Vagina (tissue), 2 donors: ENCODE data around the gene SLC4A11. TPM values are rescaled to one million over a fixed set of nuclear protein-coding genes. Genes with fewer than 3 reads are reported as not detected.
A peak's percentile ranks its signal among the peaks of the same experiment; 100 is the strongest.

Experiments
- DNase-seq, 2 donors: peaks; one replicate each; pipeline ENCODE4 v3.0.0-alpha.2; 2017; ENCODE audit errors: extremely low spot score in 2 of 2
- H3K27ac ChIP-seq: fragments of 200-600 bp; sonication (generic); one replicate; pipeline ENCODE4 v1.5.1; 2019
- H3K27me3 ChIP-seq: fragments of 200-600 bp; sonication (generic); one replicate; pipeline ENCODE4 v1.5.1; 2019
- H3K36me3 ChIP-seq, 2 donors: fragments of 200-600 bp; sonication (generic); one replicate each; pipeline ENCODE4 v1.5.1; 2017 to 2019
- H3K4me1 ChIP-seq: fragments of 200-600 bp; sonication (generic); one replicate; pipeline ENCODE4 v1.5.1; 2019
- H3K4me3 ChIP-seq, 2 donors: fragments of 200-600 bp; sonication (generic); 1 replicate in 1 of 2; 2 replicates in 1 of 2; pipeline ENCODE4 v1.5.1; 2016 to 2019
- H3K9me3 ChIP-seq: fragments of 200-600 bp; sonication (generic); one replicate; pipeline ENCODE4 v1.5.1; 2019
- CTCF ChIP-seq, 3 experiments: fragments of 450-650 bp in 2 of 3; fragments of 200-600 bp in 1 of 3; sonication (generic) in 1 of 3; IDR thresholded peaks; one replicate each; pipeline ENCODE4 v1.5.1; 2017 to 2019; ENCODE audit warnings: antibody characterized with exemption in 3 of 3, mild to moderate bottlenecking in 2 of 3, moderate library complexity in 2 of 3
- POLR2A ChIP-seq, 2 donors: fragments of 450-650 bp; IDR thresholded peaks; one replicate each; pipeline ENCODE4 v1.6.1; 2017; ENCODE audit warnings: antibody characterized with exemption in 2 of 2, mild to moderate bottlenecking in 2 of 2, moderate library complexity in 2 of 2
- POLR2AphosphoS5 ChIP-seq, 2 donors: sonication (generic); formaldehyde crosslinking; IDR thresholded peaks; one replicate each; pipeline ENCODE4 v1.9.0; 2017; ENCODE audit warnings: antibody characterized with exemption in 2 of 2, mild to moderate bottlenecking in 2 of 2, low read depth in 1 of 2; ENCODE audit not compliant: insufficient read depth in 1 of 2
- intact Hi-C: fragments of 100-400 bp; cut with DNase I; formaldehyde crosslinking; loops from one replicate; pipeline ENCODE4 v1.15.1; 2023
- total RNA-seq: library from RNA; depleted of rRNA; stranded (reverse); fragments of >200 nt; gene quantifications from one replicate; pipeline ENCODE4 v1.2.3, GENCODE V29; 2016

SLC4A11 gene
- total RNA-seq, 1 donor from 2014 or later: 4.9 TPM

DNA sequence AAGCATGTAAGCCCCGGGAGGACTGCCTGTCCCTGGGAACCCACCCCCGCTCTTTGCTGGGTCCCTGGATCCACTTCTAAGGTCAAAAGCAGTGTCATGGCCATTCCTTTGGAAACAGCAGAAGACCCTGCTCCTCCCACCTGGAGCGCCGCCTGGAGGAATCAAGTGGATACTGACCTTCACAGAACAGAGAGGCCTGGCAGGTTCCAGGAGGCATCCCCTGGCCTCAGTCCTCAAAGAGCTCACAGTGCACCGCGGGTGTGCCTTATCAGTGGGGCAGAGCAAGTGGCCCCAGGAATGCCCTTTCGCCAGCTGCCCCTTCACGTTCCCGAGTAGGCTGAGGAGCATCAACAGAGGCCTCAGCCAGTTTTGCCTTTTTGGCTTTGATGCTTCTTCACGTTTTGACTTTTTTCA lies 11.1 kb upstream of the SLC4A11 start:
- DNase-seq: no peak
- no peaks in the 10 kb centered on the region for H3K27me3 ChIP-seq
- TF ChIP-seq CTCF (IDR thresholded peaks at IDR 0.05) (no peak), POLR2A (IDR thresholded peaks at IDR 0.05) (no peak)
- peaks cover 0 to 32% of the 10 kb centered on the region in 2 donors for H3K36me3 ChIP-seq
- intact Hi-C loops: no loop called here
- H3K4me1 ChIP-seq: peaks cover 14% of the 10 kb centered on the region
- no peak overlapping the region for H3K4me3 ChIP-seq
- no peaks in the 10 kb centered on the region for H3K9me3 ChIP-seq
- no peak overlapping the region for H3K27ac ChIP-seq

- Histone ChIP-seq H3K9me3 (no peaks in the 10 kb centered on the region), H3K27me3 (no peaks in the 10 kb centered on the region), H3K4me3 (peak overlapping the region; percentile 2 to 31), H3K27ac (no peak overlapping the region), H3K36me3 (peaks cover 0 to 21% of the 10 kb centered on the region in 2 donors), H3K4me1 (peaks cover 14% of the 10 kb centered on the region)
- DNase-seq: no peak
- TF ChIP-seq POLR2A (IDR thresholded peaks at IDR 0.05) (no peak), POLR2AphosphoS5 (IDR thresholded peaks at IDR 0.05; ENCODE audit: insufficient read depth in 1 of 2, low read depth in 1 of 2) (no peak), CTCF (IDR thresholded peaks at IDR 0.05) (no peak)
- intact Hi-C loops: no loop called here
Measured at GRCh38 chr20:3248993-3249347, 10.0 kb upstream of the SLC4A11 start.

DNA sequence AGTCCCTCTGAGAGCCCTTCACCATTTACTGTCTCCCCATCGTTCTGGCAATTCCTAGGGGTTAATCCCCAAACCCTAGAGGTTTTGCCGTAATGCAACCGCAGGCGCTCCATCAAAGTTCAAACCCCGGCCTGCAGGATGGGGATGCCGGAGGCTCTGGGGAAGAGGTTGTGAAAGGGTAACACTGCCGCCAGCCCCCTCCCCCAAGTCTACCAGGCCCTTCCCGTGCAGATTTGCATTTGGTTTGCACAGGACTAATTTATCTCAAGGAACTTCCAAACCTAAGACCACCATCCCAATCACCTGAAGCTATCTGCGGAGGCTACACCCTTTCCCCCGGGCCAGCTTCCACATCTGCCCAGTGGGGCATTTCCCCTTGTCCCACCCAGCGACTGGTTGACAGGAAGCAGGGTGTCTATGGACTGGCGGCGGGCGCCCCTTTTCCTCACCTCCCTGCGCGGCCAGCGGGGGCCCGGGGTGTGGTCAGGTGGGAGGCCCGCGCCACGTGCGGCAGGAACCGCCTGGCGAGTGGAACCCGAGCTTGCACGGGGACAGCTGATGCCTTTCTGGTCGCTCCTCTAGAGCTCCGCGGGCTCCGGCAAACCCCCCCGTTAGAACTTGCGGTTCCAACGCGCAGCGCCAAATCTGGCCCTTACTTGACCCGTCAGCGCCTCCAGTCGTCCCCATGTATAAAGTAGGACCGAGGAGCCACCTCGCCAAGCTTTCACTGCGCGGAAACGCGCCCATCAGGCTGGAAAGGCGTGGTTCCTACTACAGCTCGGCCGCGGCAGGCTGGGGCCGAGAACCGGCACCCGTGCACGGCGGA lies 9.4 kb upstream of the SLC4A11 start:
- Histone ChIP-seq H3K4me1 (peaks cover 14% of the 10 kb centered on the region), H3K27ac (no peak overlapping the region), H3K9me3 (no peaks in the 10 kb centered on the region), H3K27me3 (no peaks in the 10 kb centered on the region), H3K36me3 (peaks cover 0 to 15% of the 10 kb centered on the region in 2 donors), H3K4me3 (peak overlapping the region; percentile 2 to 31)
- intact Hi-C loops: no loop called here
- TF ChIP-seq CTCF (IDR thresholded peaks at IDR 0.05): no peak
- TF ChIP-seq POLR2A (IDR thresholded peaks at IDR 0.05): no peak
- peak in 1 of 2 donors; percentile 31 for TF ChIP-seq POLR2AphosphoS5 (IDR thresholded peaks at IDR 0.05; ENCODE audit: insufficient read depth in 1 of 2, low read depth in 1 of 2)
- DNase-seq: no peak

DNA sequence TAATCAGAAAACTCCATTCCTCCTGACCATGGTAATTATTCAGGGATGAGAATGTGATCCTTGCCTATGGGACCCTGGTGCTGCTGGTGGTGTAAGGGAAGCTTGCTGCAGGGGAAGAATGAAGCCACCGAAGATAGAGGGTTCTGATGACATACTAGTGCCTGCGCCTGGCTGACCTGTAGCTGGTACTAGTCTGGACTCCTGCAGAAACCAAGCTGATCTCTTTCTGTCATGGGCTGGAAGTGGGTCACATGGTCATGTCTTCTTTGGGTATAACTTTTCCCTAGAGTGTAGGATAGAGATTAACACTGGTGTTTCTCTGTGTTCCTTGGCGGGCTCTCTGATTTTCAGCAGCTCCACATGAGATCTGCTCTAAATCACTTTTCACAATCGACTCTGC lies 8.6 kb upstream of the SLC4A11 start:
- Histone ChIP-seq H3K4me1 (peaks cover 14% of the 10 kb centered on the region), H3K27ac (no peak overlapping the region), H3K4me3 (no peak overlapping the region), H3K36me3 (peaks cover 0 to 9% of the 10 kb centered on the region in 2 donors), H3K9me3 (no peaks in the 10 kb centered on the region), H3K27me3 (no peaks in the 10 kb centered on the region)
- DNase-seq: no peak
- no peak for TF ChIP-seq POLR2A (IDR thresholded peaks at IDR 0.05)
- TF ChIP-seq POLR2AphosphoS5 (IDR thresholded peaks at IDR 0.05; ENCODE audit: insufficient read depth in 1 of 2, low read depth in 1 of 2): no peak
- no peak for TF ChIP-seq CTCF (IDR thresholded peaks at IDR 0.05)
- intact Hi-C loops: no loop called here

DNA sequence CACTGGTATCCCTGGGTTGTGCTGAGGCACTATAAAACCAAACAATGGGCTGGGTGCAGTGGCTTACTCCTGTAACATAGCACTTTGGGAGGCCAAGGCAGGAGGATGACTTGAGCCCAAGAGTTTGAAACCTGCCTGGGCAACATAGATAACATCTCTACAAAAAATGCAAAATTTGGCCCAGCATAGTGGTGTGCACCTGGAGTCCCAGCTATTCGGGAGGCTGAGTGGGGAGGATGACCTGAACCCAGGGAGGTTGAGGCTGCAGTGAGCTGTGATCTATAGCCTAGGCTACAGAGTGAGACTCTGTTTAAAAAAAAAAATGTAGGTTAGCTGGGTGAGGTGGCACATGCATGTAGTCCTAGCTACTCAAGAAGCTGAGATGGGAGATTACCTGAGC lies 7.7 kb upstream of the SLC4A11 start:
- no peak for DNase-seq
- no peak for TF ChIP-seq POLR2AphosphoS5 (IDR thresholded peaks at IDR 0.05; ENCODE audit: insufficient read depth in 1 of 2, low read depth in 1 of 2)
- TF ChIP-seq CTCF (IDR thresholded peaks at IDR 0.05): no peak
- no peak for TF ChIP-seq POLR2A (IDR thresholded peaks at IDR 0.05)
- no peak overlapping the region for H3K27ac ChIP-seq
- no peaks in the 10 kb centered on the region for H3K9me3 ChIP-seq
- no peaks in the 10 kb centered on the region for H3K36me3 ChIP-seq
- H3K27me3 ChIP-seq: no peaks in the 10 kb centered on the region
- peaks cover 14% of the 10 kb centered on the region for H3K4me1 ChIP-seq
- no peak overlapping the region for H3K4me3 ChIP-seq
- intact Hi-C loops: no loop called here
